Right lobe of liver (tissue), 4 donors: Measurements from ENCODE around the gene PSMA5.

ENCODE experiments used
- POLR2A ChIP-seq: fragments of 450-650 bp; IDR thresholded peaks from one replicate; pipeline ENCODE4 v1.6.1; 2017; ENCODE audit warnings: antibody characterized with exemption, mild to moderate bottlenecking
- TF ChIP-seq, protein P1 (sequence below), 4 donors: fragments of 200-600 bp in 3 of 4; fragments of 450-650 bp in 1 of 4; IDR thresholded peaks; one replicate each; pipeline versions ENCODE4 v1.5.1 to v1.8.0; 2016 to 2022; ENCODE audit warnings: antibody characterized with exemption in 4 of 4, mild to moderate bottlenecking in 2 of 4
- donor health status: DM: no; HTN: no; CAD: no.
- donor health status: DM: no; HTN: no; CAD: no.
- donor health status: DM: no; HTN: yes; CAD: no.

DNA sequence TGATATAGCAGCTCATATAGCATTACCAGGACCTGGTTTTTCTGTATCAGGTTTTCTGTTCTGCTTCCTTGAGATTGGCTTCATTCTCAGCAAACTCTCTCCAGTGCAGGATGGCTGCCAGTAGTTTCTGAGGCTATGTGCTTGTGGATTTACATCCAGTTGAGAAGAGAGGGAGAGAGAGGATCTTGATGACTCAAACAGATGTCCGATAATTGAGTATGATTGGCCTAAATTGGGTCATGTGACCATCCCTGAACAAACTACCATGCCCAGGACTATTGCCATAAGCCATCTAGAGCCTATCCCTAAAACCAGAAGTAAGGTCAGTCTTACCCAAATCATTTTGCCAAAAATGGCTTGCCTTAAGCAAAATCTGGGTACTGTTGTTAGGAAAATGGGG lies 18.1 kb upstream of the PSMA5 start:
- TF ChIP-seq, protein P1, sequence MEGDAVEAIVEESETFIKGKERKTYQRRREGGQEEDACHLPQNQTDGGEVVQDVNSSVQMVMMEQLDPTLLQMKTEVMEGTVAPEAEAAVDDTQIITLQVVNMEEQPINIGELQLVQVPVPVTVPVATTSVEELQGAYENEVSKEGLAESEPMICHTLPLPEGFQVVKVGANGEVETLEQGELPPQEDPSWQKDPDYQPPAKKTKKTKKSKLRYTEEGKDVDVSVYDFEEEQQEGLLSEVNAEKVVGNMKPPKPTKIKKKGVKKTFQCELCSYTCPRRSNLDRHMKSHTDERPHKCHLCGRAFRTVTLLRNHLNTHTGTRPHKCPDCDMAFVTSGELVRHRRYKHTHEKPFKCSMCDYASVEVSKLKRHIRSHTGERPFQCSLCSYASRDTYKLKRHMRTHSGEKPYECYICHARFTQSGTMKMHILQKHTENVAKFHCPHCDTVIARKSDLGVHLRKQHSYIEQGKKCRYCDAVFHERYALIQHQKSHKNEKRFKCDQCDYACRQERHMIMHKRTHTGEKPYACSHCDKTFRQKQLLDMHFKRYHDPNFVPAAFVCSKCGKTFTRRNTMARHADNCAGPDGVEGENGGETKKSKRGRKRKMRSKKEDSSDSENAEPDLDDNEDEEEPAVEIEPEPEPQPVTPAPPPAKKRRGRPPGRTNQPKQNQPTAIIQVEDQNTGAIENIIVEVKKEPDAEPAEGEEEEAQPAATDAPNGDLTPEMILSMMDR (IDR thresholded peaks at IDR 0.05): no peak
- TF ChIP-seq POLR2A: no peak
